HepG2 (cell line): ENCODE results near the gene PYGL. TPM values are rescaled to one million over a fixed set of nuclear protein-coding genes. Genes with fewer than 3 reads are reported as not detected.
A peak's percentile ranks its signal among the peaks of the same experiment; 100 is the strongest.

Source experiments
- HOXA9 ChIP-seq: sonication (generic); formaldehyde crosslinking; IDR thresholded peaks from 2 replicates; pipeline ENCODE4 v1.8.1; 2022; ENCODE audit warnings: missing genetic modification reagents, mild to moderate bottlenecking, moderate library complexity, borderline replicate concordance
- MED8 ChIP-seq: sonication (generic); formaldehyde crosslinking; IDR thresholded peaks from 2 replicates; pipeline ENCODE4 v1.8.1; 2023; ENCODE audit warnings: mild to moderate bottlenecking, missing genetic modification reagents; ENCODE audit not compliant: insufficient replicate concordance
- NR1H2 ChIP-seq: sonication (generic); formaldehyde crosslinking; IDR thresholded peaks from 2 replicates; pipeline ENCODE4 v1.8.1; 2022; ENCODE audit warnings: low read depth, missing genetic modification reagents, borderline replicate concordance
- RERE ChIP-seq: IDR thresholded peaks from 2 replicates; pipeline ENCODE4 v1.6.1; 2016; ENCODE audit warnings: low read depth, missing genetic modification reagents, missing compliant biosample characterization
- SNAPC4 ChIP-seq: sonication (generic); formaldehyde crosslinking; IDR thresholded peaks from 2 replicates; pipeline ENCODE4 v1.4.0; 2020; ENCODE audit warnings: mild to moderate bottlenecking, missing genetic modification reagents
- STAT6 ChIP-seq: sonication (generic); formaldehyde crosslinking; IDR thresholded peaks from 2 replicates; pipeline ENCODE4 v1.4.0; 2020; ENCODE audit warnings: missing genetic modification reagents, mild to moderate bottlenecking, borderline replicate concordance
- TFDP2 ChIP-seq: sonication (generic); formaldehyde crosslinking; IDR thresholded peaks from 2 replicates; pipeline ENCODE4 v1.4.0; 2020; ENCODE audit warnings: missing genetic modification reagents
- ZFP36L1 ChIP-seq: sonication (generic); formaldehyde crosslinking; IDR thresholded peaks from 2 replicates; pipeline ENCODE4 v1.8.0; 2022; ENCODE audit warnings: mild to moderate bottlenecking, missing genetic modification reagents, moderate library complexity
- ZNF230 ChIP-seq: sonication (generic); formaldehyde crosslinking; IDR thresholded peaks from 2 replicates; pipeline ENCODE4 v1.4.0; 2020; ENCODE audit warnings: mild to moderate bottlenecking, missing genetic modification reagents
- ZNF549 ChIP-seq: sonication (generic); formaldehyde crosslinking; IDR thresholded peaks from 2 replicates; pipeline ENCODE4 v1.5.0; 2020; ENCODE audit warnings: missing genetic modification reagents
- ZNF747 ChIP-seq: sonication (generic); formaldehyde crosslinking; IDR thresholded peaks from 2 replicates; pipeline ENCODE4 v1.8.1; 2023; ENCODE audit warnings: missing genetic modification reagents, mild to moderate bottlenecking, borderline replicate concordance
- ZNF780A ChIP-seq: sonication (generic); formaldehyde crosslinking; IDR thresholded peaks from 2 replicates; pipeline ENCODE4 v1.8.0; 2022; ENCODE audit warnings: mild to moderate bottlenecking, missing genetic modification reagents, moderate library complexity
- ZSCAN25 ChIP-seq: sonication (generic); formaldehyde crosslinking; IDR thresholded peaks from 2 replicates; pipeline ENCODE4 v1.8.0; 2022; ENCODE audit warnings: mild to moderate bottlenecking, missing genetic modification reagents
- polyA plus RNA-seq, 8 experiments: library from polyadenylated mRNA; depleted of rRNA in 3 of 8; stranded (reverse) in 7 of 8; unstranded in 1 of 8; fragments of >200 nt; fragmentation: Illumina TruSeq in 4 of 8; extraction: Trizol in 4 of 8; gene quantifications; 2 replicates each; pipeline versions ENCODE4 v1.2.1 to v1.2.3, GENCODE V29; 2011 to 2016; ENCODE audit warnings: low read depth in 4 of 8, missing spikeins in 1 of 8, mixed read lengths in 1 of 8; ENCODE audit not compliant: insufficient read depth in 1 of 8
- total RNA-seq, 5 experiments: library from RNA; depleted of rRNA; stranded (reverse); fragments of >200 nt; fragmentation: Illumina TruSeq; extraction: Trizol; gene quantifications; 2 replicates each; pipeline ENCODE4 v1.2.3, GENCODE V29; 2016; ENCODE audit warnings: low read depth in 1 of 5

PYGL gene
- total and polyA plus RNA-seq, 2 of the 13 experiments (the other 11 are each of a cell fraction or from before 2014, with no cell fraction given), result 98.4 to 110 TPM

GRCh38 chr14:50935126-50936015, 8.9 kb downstream of the PYGL start (continued):
- TF ChIP-seq RERE (CRISPR knock-in tag) (peak; percentile 66; the same call in 1 of the 2 replicates), ZNF549 (CRISPR knock-in tag) (no peak), HOXA9 (no peak), SNAPC4 (CRISPR knock-in tag) (no peak), STAT6 (CRISPR knock-in tag) (peak; percentile 77; the same call in 1 of the 2 replicates), MED8 (CRISPR knock-in tag) (no peak), ZSCAN25 (CRISPR knock-in tag) (peak; percentile 48; the same call in 1 of the 2 replicates), ZFP36L1 (peak; percentile 48; the same call in 1 of the 2 replicates), ZNF230 (CRISPR knock-in tag) (no peak), TFDP2 (CRISPR knock-in tag) (no peak), ZNF747 (peak; percentile 49; the same call in 1 of the 2 replicates), NR1H2 (no peak), ZNF780A (CRISPR knock-in tag) (no peak)
